Right lobe of liver (tissue), 6 donors: ENCODE results near the gene DPYD. TPM values are rescaled to one million over a fixed set of nuclear protein-coding genes. Genes with fewer than 3 reads are reported as not detected.

Source experiments
- ATAC-seq, 4 donors: fragments of 200-7000 bp; cut with Tn5 transposase; one replicate each; pipeline ENCODE4 v1.9.1; 2020; ENCODE audit warnings: mild to moderate bottlenecking in 4 of 4, moderate library complexity in 4 of 4
- DNase-seq, 3 donors: peaks; one replicate each; pipeline ENCODE4 v3.0.0-alpha.2; 2020
- H3K27ac ChIP-seq, 3 donors: fragments of 200-600 bp; one replicate each; pipeline ENCODE4 v1.8.0; 2022
- H3K27me3 ChIP-seq, 2 donors: fragments of 200-600 bp; one replicate each; pipeline ENCODE4 v1.8.0; 2022
- H3K36me3 ChIP-seq, 4 donors: fragments of 200-600 bp; sonication (generic) in 1 of 4; one replicate each; pipeline versions ENCODE4 v1.5.1 to v1.8.0; 2017 to 2022; ENCODE audit warnings: control low read depth in 1 of 4
- H3K4me1 ChIP-seq, 4 donors: fragments of 200-600 bp; sonication (generic) in 1 of 4; one replicate each; pipeline versions ENCODE4 v1.5.1 to v1.8.0; 2017 to 2022; ENCODE audit warnings: control low read depth in 1 of 4
- H3K4me3 ChIP-seq, 3 donors: fragments of 200-600 bp; one replicate each; pipeline ENCODE4 v1.8.0; 2022
- H3K9me3 ChIP-seq, 4 donors: fragments of 200-600 bp; sonication (generic) in 1 of 4; one replicate each; pipeline versions ENCODE4 v1.5.1 to v1.8.0; 2017 to 2022; ENCODE audit warnings: control low read depth in 1 of 4
- POLR2A ChIP-seq: fragments of 450-650 bp; IDR thresholded peaks from one replicate; pipeline ENCODE4 v1.6.1; 2017; ENCODE audit warnings: antibody characterized with exemption, mild to moderate bottlenecking
- WGBS: methylation state at CpG from one replicate; pipeline ENCODE4 v1.1.6; 2018; ENCODE audit warnings: low coverage, low lambda C conversion rate; ENCODE audit not compliant: insufficient coverage; ENCODE audit errors: missing lambda C conversion rate; 5-methylcytosine and 5-hydroxymethylcytosine counted together
- intact Hi-C, 2 donors: fragments of 100-400 bp; cut with DNase I; formaldehyde crosslinking; loops; one replicate each; pipeline versions ENCODE4 v1.11.2 to v1.14.1; 2022
- total RNA-seq, 6 experiments: library from RNA; depleted of rRNA in 2 of 6; stranded (reverse); fragments of >200 nt in 2 of 6; fragmentation: NEBNext Ultra II Directional in 3 of 6; extraction: Animal tissue kit (Norgen Biotek cat#: 25700) in 3 of 6; gene quantifications; one replicate each; pipeline versions ENCODE4 v1.1.0 to v1.2.4, GENCODE V29; 2016 to 2023
- TF ChIP-seq, protein P1 (sequence below), 4 donors: fragments of 200-600 bp in 3 of 4; fragments of 450-650 bp in 1 of 4; IDR thresholded peaks; one replicate each; pipeline versions ENCODE4 v1.5.1 to v1.8.0; 2016 to 2022; ENCODE audit warnings: antibody characterized with exemption in 4 of 4, mild to moderate bottlenecking in 2 of 4
- donor health status: DM: no; HTN: yes; CAD: no.
- donor health status: DM: no; HTN: no; CAD: no.
- donor health status: DM: no; HTN: no; CAD: no.
- donor health status: DM: no; HTN: yes; CAD: no.
- donor health status: DM: no; HTN: yes; CAD: no.

Gene DPYD
- total RNA-seq, 6 experiments from 2014 or later, result 25.2 to 74.4 (median 40.0) TPM

DNA sequence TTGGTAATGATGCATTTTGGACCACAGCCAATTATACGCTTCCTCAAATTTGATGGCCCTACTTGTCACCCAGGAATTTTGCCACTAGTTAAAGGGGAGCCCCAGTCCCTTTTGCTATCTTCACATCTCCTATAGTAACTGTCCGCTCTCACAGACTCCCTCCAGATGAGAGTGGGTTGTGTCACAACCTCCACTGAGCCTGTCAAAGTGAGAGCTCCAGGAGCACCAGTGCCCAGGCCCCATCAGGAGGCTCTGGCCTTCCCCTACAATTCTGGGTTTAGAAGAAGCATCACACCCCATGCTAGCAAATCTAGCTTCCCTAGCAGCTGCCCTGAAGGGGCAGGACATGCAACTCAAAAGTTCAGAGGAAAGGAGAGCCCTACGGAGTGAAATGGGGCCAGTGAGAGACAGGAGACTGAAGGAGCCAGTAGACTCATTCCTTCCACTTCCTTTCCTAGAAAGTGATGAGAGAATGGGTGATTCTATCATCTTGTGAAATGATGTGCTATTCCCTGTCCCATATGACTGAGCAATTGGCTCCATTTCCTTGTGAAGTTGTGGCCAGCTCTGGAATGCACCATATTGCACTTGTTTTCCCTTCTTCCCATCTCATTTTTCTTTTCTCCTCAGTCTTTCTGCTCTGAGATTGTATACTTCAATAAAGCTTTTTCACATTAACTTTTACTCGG, 541.3 kb downstream of the DPYD start:
- DNase-seq, result no peak
- Histone ChIP-seq H3K36me3 (no peaks in the 10 kb centered on the region), H3K4me1 (no peaks in the 10 kb centered on the region), H3K4me3 (no peak overlapping the region), H3K27ac (no peak overlapping the region), H3K27me3 (no peaks in the 10 kb centered on the region), H3K9me3 (no peaks in the 10 kb centered on the region)
- intact Hi-C loops, result no loop called here
- no peak for ATAC-seq
- TF ChIP-seq POLR2A, result no peak
- TF ChIP-seq, protein P1, sequence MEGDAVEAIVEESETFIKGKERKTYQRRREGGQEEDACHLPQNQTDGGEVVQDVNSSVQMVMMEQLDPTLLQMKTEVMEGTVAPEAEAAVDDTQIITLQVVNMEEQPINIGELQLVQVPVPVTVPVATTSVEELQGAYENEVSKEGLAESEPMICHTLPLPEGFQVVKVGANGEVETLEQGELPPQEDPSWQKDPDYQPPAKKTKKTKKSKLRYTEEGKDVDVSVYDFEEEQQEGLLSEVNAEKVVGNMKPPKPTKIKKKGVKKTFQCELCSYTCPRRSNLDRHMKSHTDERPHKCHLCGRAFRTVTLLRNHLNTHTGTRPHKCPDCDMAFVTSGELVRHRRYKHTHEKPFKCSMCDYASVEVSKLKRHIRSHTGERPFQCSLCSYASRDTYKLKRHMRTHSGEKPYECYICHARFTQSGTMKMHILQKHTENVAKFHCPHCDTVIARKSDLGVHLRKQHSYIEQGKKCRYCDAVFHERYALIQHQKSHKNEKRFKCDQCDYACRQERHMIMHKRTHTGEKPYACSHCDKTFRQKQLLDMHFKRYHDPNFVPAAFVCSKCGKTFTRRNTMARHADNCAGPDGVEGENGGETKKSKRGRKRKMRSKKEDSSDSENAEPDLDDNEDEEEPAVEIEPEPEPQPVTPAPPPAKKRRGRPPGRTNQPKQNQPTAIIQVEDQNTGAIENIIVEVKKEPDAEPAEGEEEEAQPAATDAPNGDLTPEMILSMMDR (IDR thresholded peaks at IDR 0.05), result no peak
- WGBS, result 92% methylated on average over 4 of the region's 4 CpGs

- H3K27me3 ChIP-seq, result no peaks in the 10 kb centered on the region
These were observed 542.2 kb downstream of the DPYD start for GRCh38 chr1:97378596-97378995.

GRCh38 chr1:97377432-97378034, 543.3 kb downstream of the DPYD start:
- TF ChIP-seq, protein P1 (IDR thresholded peaks at IDR 0.05), result no peak
- no peak for TF ChIP-seq POLR2A
- Histone ChIP-seq H3K4me3 (no peak overlapping the region), H3K27me3 (no peaks in the 10 kb centered on the region), H3K27ac (no peak overlapping the region), H3K4me1 (no peaks in the 10 kb centered on the region), H3K36me3 (no peaks in the 10 kb centered on the region), H3K9me3 (no peaks in the 10 kb centered on the region)
- no peak for ATAC-seq
- no peak for DNase-seq
- WGBS, result 88% methylated on average over 5 of the region's 5 CpGs
- intact Hi-C loops, result no loop called here

More at GRCh38 chr1:97378596-97378995, 542.2 kb downstream of the DPYD start:
- TF ChIP-seq, protein P1 (IDR thresholded peaks at IDR 0.05), result no peak
- TF ChIP-seq POLR2A, result no peak
- WGBS, result 82% methylated on average over 3 of the region's 3 CpGs
- intact Hi-C loops, result no loop called here
- no peak overlapping the region for H3K4me3 ChIP-seq
- ATAC-seq (no peak), DNase-seq (no peak)
- H3K9me3 ChIP-seq, result no peaks in the 10 kb centered on the region
- no peaks in the 10 kb centered on the region for H3K4me1 ChIP-seq
- no peaks in the 10 kb centered on the region for H3K36me3 ChIP-seq
- H3K27ac ChIP-seq, result no peak overlapping the region

DNA sequence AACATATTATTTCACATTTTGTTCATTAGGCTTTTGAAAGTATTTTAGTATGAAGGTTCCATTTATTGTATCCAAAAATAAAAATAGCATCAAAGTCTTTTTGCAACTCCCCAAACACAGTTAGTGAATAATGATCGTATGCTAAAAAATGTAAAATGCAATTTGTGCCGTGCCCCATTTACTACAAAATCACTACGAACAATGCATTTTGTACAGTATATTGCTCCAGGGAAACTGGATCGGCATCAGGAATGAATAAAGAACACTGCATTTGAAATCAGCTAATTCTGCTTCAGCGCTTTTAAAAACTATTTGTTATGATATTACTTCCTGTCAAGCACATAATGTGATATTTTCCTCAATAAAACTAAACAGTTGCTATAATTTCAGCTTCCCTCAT, 547.8 kb downstream of the DPYD start:
- H3K36me3 ChIP-seq, result no peaks in the 10 kb centered on the region
- no peaks in the 10 kb centered on the region for H3K27me3 ChIP-seq
- intact Hi-C loops, result no loop called here
- DNase-seq (no peak), ATAC-seq (no peak)
- no peaks in the 10 kb centered on the region for H3K9me3 ChIP-seq
- WGBS, result 86% methylated on average over 5 of the region's 5 CpGs
- TF ChIP-seq, protein P1 (IDR thresholded peaks at IDR 0.05), result no peak
- TF ChIP-seq POLR2A, result no peak
- no peaks in the 10 kb centered on the region for H3K4me1 ChIP-seq
- no peak overlapping the region for H3K4me3 ChIP-seq
- H3K27ac ChIP-seq, result no peak overlapping the region
